GM18868 (cell line): Measurements from ENCODE around the gene TMTC3.
"Not testable (repeated sequence)": the region's sequence is repeated elsewhere in the genome, so short reads cannot be mapped to it uniquely, and the experiment has no call there.

Experiments
- ATAC-seq: cut with Tn5 transposase; IDR thresholded peaks from one replicate; pipeline ENCODE4 v1.9.1; 2021; ENCODE audit warnings: mild to moderate bottlenecking, moderate library complexity; ENCODE audit not compliant: unreplicated experiment

Gene TMTC3

DNA sequence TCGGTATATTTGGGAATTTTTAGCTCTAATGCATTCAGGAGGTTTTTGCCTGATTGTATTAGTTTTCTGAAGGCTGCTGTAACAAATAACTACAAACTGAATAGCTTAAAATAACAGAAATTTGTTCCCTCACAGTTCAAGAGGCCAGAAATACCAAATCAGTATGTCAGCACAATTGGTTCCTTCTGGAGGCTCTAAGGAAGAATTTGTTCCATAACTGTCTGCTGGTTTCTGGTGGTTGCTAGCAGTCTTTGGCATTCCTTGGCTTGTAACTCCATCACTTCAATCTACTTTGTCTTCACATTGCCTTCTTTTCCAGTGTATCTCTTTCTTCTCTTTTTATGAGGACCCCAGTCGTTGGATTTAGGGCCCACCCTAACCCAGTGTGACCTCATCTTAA lies 21.3 kb downstream of the TMTC3 start:
- no peak for ATAC-seq

GRCh38 chr12:88166179-88166578 lies 24.1 kb downstream of the TMTC3 start:
- ATAC-seq = no peak

GRCh38 chr12:88167384-88167783 lies 25.3 kb downstream of the TMTC3 start:
- ATAC-seq = no peak

- ATAC-seq = no peak
Measured at GRCh38 chr12:88172844-88173407, 30.8 kb downstream of the TMTC3 start.

DNA sequence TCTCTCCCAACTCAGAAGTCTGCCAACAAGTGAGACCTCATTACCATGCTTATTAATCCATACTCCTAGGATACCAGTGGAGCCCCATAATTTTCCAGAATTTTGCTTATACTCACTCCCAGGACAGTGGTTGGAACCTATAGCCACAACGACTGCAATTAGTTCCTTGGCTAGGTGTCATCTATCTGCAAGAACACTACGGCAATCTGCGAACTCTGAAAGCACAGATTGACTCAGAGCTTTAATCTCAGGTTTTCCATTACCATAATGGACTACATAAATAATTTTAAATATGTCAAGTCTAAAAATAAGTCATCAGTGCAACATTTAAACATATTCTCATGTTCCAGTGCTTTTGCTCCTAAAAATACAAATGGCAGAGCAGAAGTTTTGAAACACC lies 33.4 kb downstream of the TMTC3 start:
- no peak for ATAC-seq

DNA sequence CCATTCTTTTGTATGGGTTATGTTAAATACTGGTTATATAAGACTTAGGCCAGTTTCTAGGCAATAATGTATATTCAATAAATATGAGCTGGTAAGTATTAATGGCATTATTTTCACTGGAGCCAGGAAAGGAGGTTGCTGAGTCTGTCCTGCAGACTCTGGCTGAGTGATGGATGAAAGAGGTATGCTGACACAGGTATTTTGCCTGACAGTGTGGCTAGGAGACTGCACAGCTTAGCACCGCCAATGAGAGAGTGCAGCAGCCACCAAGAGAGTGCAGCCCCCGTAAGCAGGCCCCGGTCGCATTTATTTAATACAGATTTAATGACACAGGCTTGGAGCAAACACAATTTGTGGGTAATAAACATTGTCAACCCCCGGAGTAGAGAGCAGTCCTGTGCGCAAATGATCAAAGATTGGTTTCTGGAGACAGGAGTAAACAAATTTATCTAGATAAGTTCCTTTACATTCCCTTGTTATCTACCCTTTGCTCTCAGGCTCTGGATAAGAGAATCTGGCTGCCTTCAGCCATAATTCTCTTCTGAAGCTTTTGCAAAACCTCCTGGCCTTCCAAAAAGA lies 37.4 kb downstream of the TMTC3 start:
- no peak for ATAC-seq

- no peak for ATAC-seq
Measured at GRCh38 chr12:88181881-88182280, 39.8 kb downstream of the TMTC3 start.

GRCh38 chr12:88182416-88182815 lies 40.3 kb downstream of the TMTC3 start:
- no peak for ATAC-seq

GRCh38 chr12:88184196-88184595 lies 42.1 kb downstream of the TMTC3 start:
- ATAC-seq = no peak

DNA sequence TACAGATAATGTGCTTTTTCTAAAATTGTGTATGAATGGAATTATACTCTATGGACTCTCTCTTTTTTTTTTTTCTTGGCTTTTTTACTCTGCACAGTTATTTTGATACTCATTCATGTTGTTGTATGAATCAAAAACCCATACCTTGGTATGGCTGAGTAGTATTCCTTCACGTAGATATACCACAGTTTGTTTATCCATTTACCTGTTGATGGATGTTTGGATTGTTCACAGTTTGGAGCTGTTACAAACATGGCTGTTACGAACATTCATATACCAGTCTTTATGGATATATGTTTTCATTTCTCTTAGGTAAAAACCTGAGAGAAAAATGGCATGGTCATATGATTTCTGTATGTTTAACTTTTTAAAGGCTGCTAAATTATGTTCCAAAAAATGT lies 43.2 kb downstream of the TMTC3 start:
- no peak for ATAC-seq

- peak; percentile 94 for ATAC-seq
Measured at GRCh38 chr12:88185988-88186387, 43.9 kb downstream of the TMTC3 start.

- no peak for ATAC-seq
Measured at GRCh38 chr12:88187571-88187970, 45.5 kb downstream of the TMTC3 start.

GRCh38 chr12:88188180-88188579 lies 46.1 kb downstream of the TMTC3 start:
- ATAC-seq = no peak

DNA sequence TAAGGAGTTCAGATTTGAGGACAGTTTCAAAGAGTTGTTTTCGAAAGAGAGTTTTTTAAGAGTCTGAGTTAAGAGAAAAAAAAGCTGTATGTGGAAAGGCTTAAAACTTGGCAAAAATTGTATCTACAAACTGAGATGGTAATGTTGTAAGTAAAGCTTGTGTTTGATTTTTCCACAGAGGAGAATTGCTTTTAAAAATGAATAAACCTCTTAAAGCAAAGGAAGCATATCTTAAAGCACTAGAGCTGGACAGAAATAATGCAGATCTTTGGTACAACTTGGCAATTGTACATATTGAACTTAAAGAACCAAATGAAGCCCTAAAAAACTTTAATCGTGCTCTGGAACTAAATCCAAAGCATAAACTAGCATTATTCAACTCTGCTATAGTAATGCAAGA lies 50.3 kb downstream of the TMTC3 start:
- no peak for ATAC-seq

DNA sequence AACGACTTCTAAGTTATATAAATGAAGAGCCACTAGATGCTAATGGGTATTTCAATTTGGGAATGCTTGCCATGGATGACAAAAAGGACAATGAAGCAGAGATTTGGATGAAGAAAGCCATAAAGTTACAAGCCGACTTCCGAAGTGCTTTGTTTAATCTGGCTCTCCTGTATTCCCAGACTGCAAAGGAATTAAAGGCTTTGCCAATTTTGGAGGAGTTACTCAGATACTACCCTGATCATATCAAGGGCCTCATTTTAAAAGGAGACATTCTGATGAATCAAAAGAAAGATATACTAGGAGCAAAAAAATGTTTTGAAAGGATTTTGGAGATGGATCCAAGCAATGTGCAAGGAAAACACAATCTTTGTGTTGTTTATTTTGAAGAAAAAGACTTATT lies 52.8 kb downstream of the TMTC3 start:
- ATAC-seq = no peak

- ATAC-seq = no peak
Measured at GRCh38 chr12:88200029-88200428, 57.9 kb downstream of the TMTC3 start.

DNA sequence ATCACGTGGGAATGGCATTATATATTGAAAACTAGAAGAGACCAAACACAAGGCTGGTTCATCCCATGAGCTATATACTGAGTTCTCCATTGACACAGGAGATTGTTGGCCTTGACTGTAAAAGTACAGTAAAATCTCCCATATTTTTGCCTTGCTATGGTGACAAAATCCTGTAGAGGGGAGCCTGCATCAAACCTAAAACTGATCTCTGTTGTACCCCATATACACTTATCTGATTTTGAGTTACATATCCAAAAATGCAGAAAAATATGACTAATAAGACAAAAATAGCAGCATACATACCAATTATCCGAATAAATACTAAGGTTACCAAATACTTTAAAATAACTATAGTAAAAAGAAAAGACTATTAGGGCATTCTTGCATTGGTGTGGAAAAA lies 60.4 kb downstream of the TMTC3 start:
- no peak for ATAC-seq

DNA sequence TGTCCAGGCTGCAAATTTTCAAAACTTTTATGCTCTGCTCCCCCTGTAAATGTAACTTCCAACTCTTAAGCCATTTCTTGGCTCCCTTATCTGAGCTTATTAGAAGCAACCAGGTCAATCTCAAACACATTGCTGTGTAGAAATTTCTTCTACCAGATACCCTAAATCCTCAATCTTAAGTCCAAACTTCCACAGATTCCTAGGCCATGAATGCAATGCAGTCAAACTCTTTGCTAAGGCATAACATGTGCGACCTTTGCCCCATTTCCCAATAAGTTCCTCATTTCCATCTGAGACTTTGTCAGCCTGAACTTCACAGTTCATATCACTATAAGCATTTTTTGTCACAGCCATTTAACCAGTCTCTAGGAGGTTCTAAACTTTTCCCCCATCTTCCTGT lies 64.5 kb downstream of the TMTC3 start:
- no peak for ATAC-seq

DNA sequence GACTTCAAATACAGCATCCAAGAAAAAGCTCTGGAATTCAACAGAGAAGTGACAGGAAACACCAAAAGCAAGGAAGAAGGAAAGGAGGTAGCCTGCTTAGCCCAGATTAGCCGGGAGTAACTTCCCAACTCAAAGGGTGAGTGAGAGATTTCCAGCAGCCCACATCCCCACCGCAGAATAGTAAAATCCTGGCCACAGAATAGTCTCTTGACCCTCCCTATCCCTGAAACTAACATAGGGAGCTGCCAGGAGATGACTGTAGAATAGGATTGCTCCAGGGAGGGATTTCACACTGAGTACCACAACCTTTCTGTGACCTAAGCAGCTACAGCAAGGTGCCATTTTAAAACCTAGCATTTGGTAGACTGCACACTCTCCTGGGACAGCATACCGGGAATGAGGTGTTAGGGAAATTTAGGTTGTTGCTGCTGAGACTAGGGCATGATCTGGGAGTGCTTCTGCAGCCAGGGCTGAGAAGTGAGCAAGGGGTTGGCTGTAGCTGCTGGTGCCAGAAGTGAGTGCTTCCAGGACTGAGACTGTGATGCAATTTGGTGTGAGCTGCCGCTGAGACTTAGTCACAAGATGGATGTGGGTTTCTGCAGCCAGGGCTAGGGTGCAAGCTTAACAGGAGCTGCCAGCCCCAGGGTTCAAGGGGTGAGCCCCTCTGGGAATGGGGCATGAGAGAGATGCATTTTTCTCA lies 66.0 kb downstream of the TMTC3 start:
- ATAC-seq = no peak

DNA sequence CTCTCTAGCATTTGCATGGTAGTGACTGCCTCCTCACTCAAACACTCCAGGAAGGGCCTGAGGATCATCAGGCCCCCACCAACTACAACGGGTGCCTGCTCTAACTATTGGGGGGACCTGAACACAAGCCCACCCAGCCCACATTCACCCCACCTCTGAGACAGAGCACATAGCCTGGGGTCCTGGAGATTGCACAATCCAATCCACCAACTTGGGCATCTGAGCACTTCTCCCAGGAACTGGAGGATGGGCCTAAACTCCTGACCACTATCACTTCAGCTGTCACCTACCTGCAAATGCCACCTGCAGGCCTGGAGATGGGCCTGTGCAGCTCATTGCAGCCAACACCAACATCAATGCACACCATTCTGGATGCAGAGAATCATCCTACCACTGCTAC lies 66.6 kb downstream of the TMTC3 start:
- no peak for ATAC-seq

- not testable (repeated sequence) for ATAC-seq
Measured at GRCh38 chr12:88210311-88210710, 68.2 kb downstream of the TMTC3 start.

- ATAC-seq = no peak
Measured at GRCh38 chr12:88218293-88218692, 76.2 kb downstream of the TMTC3 start.

- ATAC-seq = no peak
Measured at GRCh38 chr12:88219861-88220260, 77.8 kb downstream of the TMTC3 start.
